ENCODE results near the gene SLC11A2.

The SLC11A2 gene

DNA sequence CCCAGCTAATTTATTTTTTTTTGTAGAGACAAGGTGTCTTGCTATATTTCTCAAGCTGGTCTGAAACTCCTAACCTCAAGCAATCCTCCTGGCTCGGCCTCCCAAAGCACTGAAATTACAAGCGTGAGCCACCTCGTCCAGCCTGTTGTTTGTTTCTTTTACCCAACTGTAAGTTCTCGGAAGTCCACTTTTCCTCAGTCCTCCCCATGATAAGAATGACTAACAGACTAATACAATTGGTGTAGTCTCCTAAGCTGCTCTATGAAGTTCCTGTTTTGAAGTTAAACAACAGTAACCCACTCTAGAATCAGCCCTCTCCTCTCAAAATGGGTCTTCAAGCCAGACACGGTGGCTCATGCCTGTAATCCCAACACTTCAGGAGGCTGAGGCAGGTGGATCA, 37.3 kb downstream of the SLC11A2 start:
- Histone ChIP-seq H3K4ac (ENCODE audit: low read depth, low read length) (no peak overlapping the region), H2BK120ac (ENCODE audit: insufficient read depth, low read length, poor library complexity) (no peak overlapping the region), H4K8ac (ENCODE audit: low read depth, low read length) (no peak overlapping the region), H4K91ac (ENCODE audit: low read depth, low read length) (no peak overlapping the region), H2BK12ac (ENCODE audit: low read length) (no peak overlapping the region), H3K27ac (ENCODE audit: low read depth, low read length) (no peak overlapping the region), H3K36me3 (ENCODE audit: control insufficient read depth in 1 of 2, insufficient read depth in 2 of 2, low read length in 2 of 2) (peaks cover 30 to 33% of the 10 kb centered on the region in 2 experiments), H3K9me3 (ENCODE audit: insufficient read depth, low read depth, low read length) (no peaks in the 10 kb centered on the region), H3K4me2 (ENCODE audit: low read length) (no peak overlapping the region), H3K27me3 (ENCODE audit: insufficient read depth, low read length) (no peaks in the 10 kb centered on the region), H3K79me2 (ENCODE audit: control insufficient read depth, insufficient read depth, low read length, poor library complexity) (no peaks in the 10 kb centered on the region), H3K4me1 (ENCODE audit: control insufficient read depth in 1 of 2, insufficient read depth in 2 of 2, low read length in 2 of 2) (no peaks in the 10 kb centered on the region), H3K4me3 (ENCODE audit: low read depth, low read length) (no peak overlapping the region), H4K12ac (ENCODE audit: low read depth, low read length) (no peak overlapping the region), H2AFZ (ENCODE audit: insufficient read depth, low read length, poor library complexity) (no peak overlapping the region), H2AK5ac (ENCODE audit: low read length) (no peak overlapping the region), H3K79me1 (ENCODE audit: low read length) (no peaks in the 10 kb centered on the region), H2BK5ac (ENCODE audit: low read depth, low read length, poor library complexity) (no peak overlapping the region), H3K9ac (ENCODE audit: low read length) (no peak overlapping the region), H3K18ac (ENCODE audit: low read length) (no peak overlapping the region), H3K14ac (ENCODE audit: low read length) (no peak overlapping the region), H3K23ac (ENCODE audit: low read length) (no peak overlapping the region)
- no CpG with 5 or more reads among the region's 5 CpGs for WGBS (ENCODE audit: extremely low coverage, insufficient coverage, insufficient read length)
- no peak for DNase-seq

DNA sequence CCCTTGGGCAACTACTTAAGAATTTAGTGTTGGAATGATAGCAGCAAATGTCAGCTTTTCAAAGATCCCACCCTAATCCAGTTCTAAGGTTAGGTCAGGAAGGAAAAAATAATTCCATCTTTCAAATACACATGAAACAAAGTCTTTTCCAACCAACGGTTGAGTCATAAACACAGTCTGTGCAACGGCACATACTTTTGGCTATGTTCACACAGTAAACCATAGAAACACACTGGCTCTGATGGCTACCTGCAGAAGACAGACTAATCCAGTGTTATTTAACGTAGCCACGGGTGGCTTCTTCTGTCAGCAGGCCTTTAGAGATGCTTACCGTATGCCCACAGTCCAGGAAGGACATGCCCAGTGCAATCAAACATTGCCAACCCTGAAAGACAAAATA, 38.1 kb downstream of the SLC11A2 start:
- H4K8ac ChIP-seq (ENCODE audit: low read depth, low read length) = no peak overlapping the region
- no peak overlapping the region for H3K4me3 ChIP-seq (ENCODE audit: low read depth, low read length)
- no peak overlapping the region for H2AK5ac ChIP-seq (ENCODE audit: low read length)
- H2AFZ ChIP-seq (ENCODE audit: insufficient read depth, low read length, poor library complexity) = no peak overlapping the region
- no peaks in the 10 kb centered on the region for H3K9me3 ChIP-seq (ENCODE audit: insufficient read depth, low read depth, low read length)
- peaks cover 27 to 33% of the 10 kb centered on the region in 2 experiments for H3K36me3 ChIP-seq (ENCODE audit: control insufficient read depth in 1 of 2, insufficient read depth in 2 of 2, low read length in 2 of 2)
- no peaks in the 10 kb centered on the region for H3K27me3 ChIP-seq (ENCODE audit: insufficient read depth, low read length)
- no peak overlapping the region for H4K12ac ChIP-seq (ENCODE audit: low read depth, low read length)
- H3K79me2 ChIP-seq (ENCODE audit: control insufficient read depth, insufficient read depth, low read length, poor library complexity) = no peaks in the 10 kb centered on the region
- no CpG with 5 or more reads among the region's 5 CpGs for WGBS (ENCODE audit: extremely low coverage, insufficient coverage, insufficient read length)
- H2BK120ac ChIP-seq (ENCODE audit: insufficient read depth, low read length, poor library complexity) = no peak overlapping the region
- no peak overlapping the region for H3K18ac ChIP-seq (ENCODE audit: low read length)
- H3K23ac ChIP-seq (ENCODE audit: low read length) = no peak overlapping the region
- no peak overlapping the region for H3K9ac ChIP-seq (ENCODE audit: low read length)
- H3K4me2 ChIP-seq (ENCODE audit: low read length) = no peak overlapping the region
- no peak overlapping the region for H3K27ac ChIP-seq (ENCODE audit: low read depth, low read length)
- no peak overlapping the region for H4K91ac ChIP-seq (ENCODE audit: low read depth, low read length)
- H2BK12ac ChIP-seq (ENCODE audit: low read length) = no peak overlapping the region
- peak overlapping the region; percentile 33 for H2BK5ac ChIP-seq (ENCODE audit: low read depth, low read length, poor library complexity)
- H3K4ac ChIP-seq (ENCODE audit: low read depth, low read length) = no peak overlapping the region
- DNase-seq = peak in 1 of 2 donors; percentile 37
- no peaks in the 10 kb centered on the region for H3K79me1 ChIP-seq (ENCODE audit: low read length)
- H3K4me1 ChIP-seq (ENCODE audit: control insufficient read depth in 1 of 2, insufficient read depth in 2 of 2, low read length in 2 of 2) = no peaks in the 10 kb centered on the region
- H3K14ac ChIP-seq (ENCODE audit: low read length) = no peak overlapping the region

DNA sequence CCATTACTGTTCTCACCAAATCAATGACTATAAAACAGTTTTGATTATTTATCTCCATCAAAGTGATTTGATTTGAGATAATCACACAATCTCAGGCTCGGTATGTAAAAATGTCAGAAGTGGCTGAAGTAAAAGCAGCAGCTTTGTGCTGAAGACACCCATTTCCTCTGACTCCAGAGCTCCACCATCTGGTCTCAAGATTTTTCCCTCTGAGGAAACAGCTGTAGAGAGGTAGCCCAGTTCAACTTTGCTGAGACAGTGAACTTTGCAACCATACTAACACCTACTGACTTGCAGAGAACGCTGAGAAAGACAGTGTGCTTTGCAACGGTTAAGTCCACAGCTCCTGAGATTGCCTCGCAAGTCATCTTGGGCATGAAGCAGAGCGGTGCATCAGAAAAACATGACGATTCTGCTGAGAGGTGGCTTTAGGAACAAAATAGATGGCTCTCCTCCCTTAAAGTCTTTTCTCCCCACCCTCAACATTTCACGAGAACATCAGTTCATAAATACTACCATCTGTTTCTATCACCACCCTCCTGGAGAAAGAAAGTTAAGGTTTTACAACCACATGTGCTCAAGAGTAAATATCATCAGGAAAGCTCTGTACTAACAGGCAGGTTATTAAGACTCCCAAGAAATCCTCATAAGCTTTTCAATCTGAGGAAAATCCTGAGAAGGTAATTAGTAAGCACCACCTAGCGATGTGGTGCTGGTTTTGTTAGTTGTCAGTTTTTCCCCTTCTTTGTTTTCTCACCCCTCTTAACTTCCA, 39.0 kb downstream of the SLC11A2 start:
- DNase-seq = peak; percentile 46 to 69
- no peaks in the 10 kb centered on the region for H3K9me3 ChIP-seq (ENCODE audit: insufficient read depth, low read depth, low read length)
- no peak overlapping the region for H3K18ac ChIP-seq (ENCODE audit: low read length)
- no peaks in the 10 kb centered on the region for H3K27me3 ChIP-seq (ENCODE audit: insufficient read depth, low read length)
- H2BK120ac ChIP-seq (ENCODE audit: insufficient read depth, low read length, poor library complexity) = no peak overlapping the region
- no peak overlapping the region for H2BK5ac ChIP-seq (ENCODE audit: low read depth, low read length, poor library complexity)
- no peak overlapping the region for H4K91ac ChIP-seq (ENCODE audit: low read depth, low read length)
- no peaks in the 10 kb centered on the region for H3K79me1 ChIP-seq (ENCODE audit: low read length)
- no CpG with 5 or more reads among the region's 8 CpGs for WGBS (ENCODE audit: extremely low coverage, insufficient coverage, insufficient read length)
- H3K4me2 ChIP-seq (ENCODE audit: low read length) = no peak overlapping the region
- H3K23ac ChIP-seq (ENCODE audit: low read length) = no peak overlapping the region
- H3K4ac ChIP-seq (ENCODE audit: low read depth, low read length) = no peak overlapping the region
- H3K4me1 ChIP-seq (ENCODE audit: control insufficient read depth in 1 of 2, insufficient read depth in 2 of 2, low read length in 2 of 2) = no peaks in the 10 kb centered on the region
- H3K4me3 ChIP-seq (ENCODE audit: low read depth, low read length) = no peak overlapping the region
- H3K36me3 ChIP-seq (ENCODE audit: control insufficient read depth in 1 of 2, insufficient read depth in 2 of 2, low read length in 2 of 2) = peaks cover 20 to 29% of the 10 kb centered on the region in 2 experiments
- H3K27ac ChIP-seq (ENCODE audit: low read depth, low read length) = peak overlapping the region; percentile 23
- H2AFZ ChIP-seq (ENCODE audit: insufficient read depth, low read length, poor library complexity) = no peak overlapping the region
- no peak overlapping the region for H4K12ac ChIP-seq (ENCODE audit: low read depth, low read length)
- H3K9ac ChIP-seq (ENCODE audit: low read length) = no peak overlapping the region
- H4K8ac ChIP-seq (ENCODE audit: low read depth, low read length) = no peak overlapping the region
- no peak overlapping the region for H3K14ac ChIP-seq (ENCODE audit: low read length)
- no peak overlapping the region for H2AK5ac ChIP-seq (ENCODE audit: low read length)
- no peaks in the 10 kb centered on the region for H3K79me2 ChIP-seq (ENCODE audit: control insufficient read depth, insufficient read depth, low read length, poor library complexity)
- H2BK12ac ChIP-seq (ENCODE audit: low read length) = no peak overlapping the region

DNA sequence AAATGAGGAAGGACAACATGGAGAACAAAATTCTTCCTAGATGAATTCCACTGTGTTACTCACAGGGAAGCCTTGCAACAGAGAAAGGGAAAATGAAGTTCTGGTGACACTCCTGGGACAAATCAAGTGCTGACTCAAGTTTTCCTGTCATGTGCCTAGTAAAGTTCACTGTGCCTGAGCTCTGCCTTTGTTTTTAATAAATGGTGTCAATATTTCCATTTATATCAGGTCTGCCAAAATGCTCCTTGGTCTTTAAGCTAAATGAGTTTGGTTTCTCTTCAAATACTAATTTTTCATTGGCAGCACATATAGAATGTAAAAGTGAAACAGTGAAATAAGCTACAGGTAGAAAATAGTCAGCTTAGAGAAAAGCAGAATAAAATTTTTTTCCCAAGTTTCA, 40.9 kb downstream of the SLC11A2 start:
- Histone ChIP-seq H3K14ac (ENCODE audit: low read length) (no peak overlapping the region), H3K4me1 (ENCODE audit: control insufficient read depth in 1 of 2, insufficient read depth in 2 of 2, low read length in 2 of 2) (no peaks in the 10 kb centered on the region), H3K27me3 (ENCODE audit: insufficient read depth, low read length) (no peaks in the 10 kb centered on the region), H2AFZ (ENCODE audit: insufficient read depth, low read length, poor library complexity) (no peak overlapping the region), H2BK120ac (ENCODE audit: insufficient read depth, low read length, poor library complexity) (no peak overlapping the region), H4K91ac (ENCODE audit: low read depth, low read length) (no peak overlapping the region), H3K79me1 (ENCODE audit: low read length) (no peaks in the 10 kb centered on the region), H3K36me3 (ENCODE audit: control insufficient read depth in 1 of 2, insufficient read depth in 2 of 2, low read length in 2 of 2) (peaks cover 12 to 16% of the 10 kb centered on the region in 2 experiments), H2AK5ac (ENCODE audit: low read length) (no peak overlapping the region), H3K18ac (ENCODE audit: low read length) (no peak overlapping the region), H4K8ac (ENCODE audit: low read depth, low read length) (no peak overlapping the region), H3K4me3 (ENCODE audit: low read depth, low read length) (no peak overlapping the region), H2BK12ac (ENCODE audit: low read length) (no peak overlapping the region), H3K9me3 (ENCODE audit: insufficient read depth, low read depth, low read length) (no peaks in the 10 kb centered on the region), H3K23ac (ENCODE audit: low read length) (no peak overlapping the region), H4K12ac (ENCODE audit: low read depth, low read length) (no peak overlapping the region), H2BK5ac (ENCODE audit: low read depth, low read length, poor library complexity) (no peak overlapping the region), H3K4me2 (ENCODE audit: low read length) (no peak overlapping the region), H3K9ac (ENCODE audit: low read length) (no peak overlapping the region), H3K27ac (ENCODE audit: low read depth, low read length) (no peak overlapping the region), H3K4ac (ENCODE audit: low read depth, low read length) (no peak overlapping the region), H3K79me2 (ENCODE audit: control insufficient read depth, insufficient read depth, low read length, poor library complexity) (no peaks in the 10 kb centered on the region)
- peak in 1 of 2 donors; percentile 70 for DNase-seq

Data from trophoblast cell (in vitro differentiated cells and primary cell).